HepG2 (cell line): ENCODE results near the gene LZTS2. TPM values are rescaled to one million over a fixed set of nuclear protein-coding genes. Genes with fewer than 3 reads are reported as not detected.

Experiments used
- AGO2 ChIP-seq: fragments of 200-400 bp; formaldehyde crosslinking; optimal IDR thresholded peaks from 2 replicates; pipeline ENCODE3; 2017; ENCODE audit warnings: mild to moderate bottlenecking, low read depth, low read length, moderate library complexity
- ELF1 ChIP-seq: sonication (generic); formaldehyde crosslinking; IDR thresholded peaks from 2 replicates; pipeline ENCODE4 v1.4.0; 2020; ENCODE audit warnings: missing genetic modification reagents
- HBP1 ChIP-seq: IDR thresholded peaks from 2 replicates; pipeline ENCODE4 v1.6.1; 2016; ENCODE audit warnings: low read depth, control low read depth
- KDM2A ChIP-seq: sonication (generic); formaldehyde crosslinking; IDR thresholded peaks from 2 replicates; pipeline ENCODE4 v1.4.0; 2020; ENCODE audit warnings: low read depth, missing genetic modification reagents, borderline replicate concordance
- MLX ChIP-seq: IDR thresholded peaks from 2 replicates; pipeline ENCODE4 v1.6.1; 2016
- NFIC ChIP-seq: IDR thresholded peaks from 2 replicates; pipeline ENCODE4 v1.6.1; 2012; ENCODE audit warnings: mild to moderate bottlenecking, low read length, inconsistent platforms
- PRDM10 ChIP-seq: sonication (generic); formaldehyde crosslinking; IDR thresholded peaks from 2 replicates; pipeline ENCODE4 v1.4.0; 2020; ENCODE audit warnings: low read depth, missing genetic modification reagents
- RAD51 ChIP-seq: fragments of 450-650 bp; IDR thresholded peaks from 2 replicates; pipeline ENCODE4 v1.6.1; 2016; ENCODE audit warnings: borderline replicate concordance
- TBP ChIP-seq: sonication (generic); formaldehyde crosslinking; IDR thresholded peaks from 2 replicates; pipeline ENCODE4 v1.5.0; 2020; ENCODE audit warnings: missing genetic modification reagents
- TEAD3 ChIP-seq: optimal IDR thresholded peaks from 2 replicates; pipeline ENCODE3; 2016; ENCODE audit warnings: borderline replicate concordance
- TIGD3 ChIP-seq: sonication (generic); formaldehyde crosslinking; IDR thresholded peaks from 2 replicates; pipeline ENCODE4 v1.5.1; 2020; ENCODE audit warnings: mild to moderate bottlenecking, missing genetic modification reagents, borderline replicate concordance
- ZBTB21 ChIP-seq: sonication (generic); formaldehyde crosslinking; IDR thresholded peaks from 2 replicates; pipeline ENCODE4 v1.4.0; 2020; ENCODE audit warnings: missing genetic modification reagents
- ZNF772 ChIP-seq: sonication (generic); formaldehyde crosslinking; IDR thresholded peaks from 2 replicates; pipeline ENCODE4 v1.5.0; 2020; ENCODE audit warnings: mild to moderate bottlenecking, missing genetic modification reagents
- polyA plus RNA-seq, 8 experiments: library from polyadenylated mRNA; depleted of rRNA in 3 of 8; stranded (reverse) in 7 of 8; unstranded in 1 of 8; fragments of >200 nt; fragmentation: Illumina TruSeq in 4 of 8; extraction: Trizol in 4 of 8; gene quantifications; 2 replicates each; pipeline versions ENCODE4 v1.2.1 to v1.2.3, GENCODE V29; 2011 to 2016; ENCODE audit warnings: low read depth in 4 of 8, missing spikeins in 1 of 8, mixed read lengths in 1 of 8; ENCODE audit not compliant: insufficient read depth in 1 of 8
- total RNA-seq, 5 experiments: library from RNA; depleted of rRNA; stranded (reverse); fragments of >200 nt; fragmentation: Illumina TruSeq; extraction: Trizol; gene quantifications; 2 replicates each; pipeline ENCODE4 v1.2.3, GENCODE V29; 2016; ENCODE audit warnings: low read depth in 1 of 5
- TF ChIP-seq, protein P1 (sequence below): sonication (generic); formaldehyde crosslinking; IDR thresholded peaks from 2 replicates; pipeline ENCODE4 v1.5.0; 2020; ENCODE audit warnings: mild to moderate bottlenecking, missing genetic modification reagents
- TF ChIP-seq, protein P2 (sequence below): sonication (generic); formaldehyde crosslinking; IDR thresholded peaks from 2 replicates; pipeline ENCODE4 v1.4.0; 2020; ENCODE audit warnings: missing genetic modification reagents, borderline replicate concordance

Gene LZTS2
- total and polyA plus RNA-seq, 2 of the 13 experiments (the other 11 are each of a cell fraction or from before 2014, with no cell fraction given), result 43.6 to 65.6 TPM

DNA sequence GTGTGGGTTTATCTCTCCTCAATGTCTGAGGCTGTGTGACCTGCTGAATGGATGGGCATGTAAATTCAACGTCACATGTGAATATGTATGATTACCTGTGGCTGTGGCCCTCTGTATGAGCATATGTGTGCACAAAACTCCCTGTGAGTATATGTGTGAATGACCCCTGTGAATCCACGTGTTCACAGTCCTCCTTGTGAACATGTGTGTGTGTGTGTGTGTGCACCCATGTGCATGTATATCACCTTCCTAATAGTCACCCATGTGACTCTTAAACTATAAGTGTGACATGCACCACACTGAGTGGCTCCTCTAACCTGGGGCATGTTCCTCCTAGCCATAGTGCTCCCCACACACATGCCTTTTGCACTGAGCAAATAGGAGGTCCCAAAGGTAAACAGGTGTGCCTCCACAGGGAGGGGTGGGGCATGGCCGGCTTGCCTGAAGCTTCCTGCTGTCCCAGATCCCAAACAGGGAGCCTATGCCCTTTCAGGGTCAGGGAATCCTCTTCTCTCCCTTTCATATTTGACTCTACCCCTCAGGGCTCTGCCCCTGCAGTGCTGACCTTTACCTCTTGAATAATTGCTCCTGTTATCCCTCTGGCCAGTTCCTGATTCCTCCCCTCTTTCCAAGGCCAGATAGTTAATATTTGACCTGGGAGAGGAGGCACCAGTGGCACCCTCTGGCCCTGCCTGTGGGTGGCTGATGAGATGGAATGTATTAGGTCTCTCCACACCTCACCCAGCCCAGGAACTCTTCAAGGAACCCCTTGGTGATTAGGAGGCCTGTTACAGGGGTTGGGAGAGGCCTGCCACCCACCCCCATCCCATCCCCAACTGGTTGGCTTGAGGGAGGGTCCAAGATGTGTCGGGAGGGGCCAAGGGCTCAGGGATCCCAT is 28.4 kb upstream of the LZTS2 start (continued):
- TF ChIP-seq ELF1, result peak; percentile 83
- TF ChIP-seq AGO2, result no peak
- no peak for TF ChIP-seq RAD51
- TF ChIP-seq, protein P1, sequence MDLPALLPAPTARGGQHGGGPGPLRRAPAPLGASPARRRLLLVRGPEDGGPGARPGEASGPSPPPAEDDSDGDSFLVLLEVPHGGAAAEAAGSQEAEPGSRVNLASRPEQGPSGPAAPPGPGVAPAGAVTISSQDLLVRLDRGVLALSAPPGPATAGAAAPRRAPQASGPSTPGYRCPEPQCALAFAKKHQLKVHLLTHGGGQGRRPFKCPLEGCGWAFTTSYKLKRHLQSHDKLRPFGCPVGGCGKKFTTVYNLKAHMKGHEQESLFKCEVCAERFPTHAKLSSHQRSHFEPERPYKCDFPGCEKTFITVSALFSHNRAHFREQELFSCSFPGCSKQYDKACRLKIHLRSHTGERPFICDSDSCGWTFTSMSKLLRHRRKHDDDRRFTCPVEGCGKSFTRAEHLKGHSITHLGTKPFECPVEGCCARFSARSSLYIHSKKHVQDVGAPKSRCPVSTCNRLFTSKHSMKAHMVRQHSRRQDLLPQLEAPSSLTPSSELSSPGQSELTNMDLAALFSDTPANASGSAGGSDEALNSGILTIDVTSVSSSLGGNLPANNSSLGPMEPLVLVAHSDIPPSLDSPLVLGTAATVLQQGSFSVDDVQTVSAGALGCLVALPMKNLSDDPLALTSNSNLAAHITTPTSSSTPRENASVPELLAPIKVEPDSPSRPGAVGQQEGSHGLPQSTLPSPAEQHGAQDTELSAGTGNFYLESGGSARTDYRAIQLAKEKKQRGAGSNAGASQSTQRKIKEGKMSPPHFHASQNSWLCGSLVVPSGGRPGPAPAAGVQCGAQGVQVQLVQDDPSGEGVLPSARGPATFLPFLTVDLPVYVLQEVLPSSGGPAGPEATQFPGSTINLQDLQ (CRISPR knock-in tag), result peak; percentile 67; the same call in 1 of the 2 replicates
- TF ChIP-seq NFIC, result no peak
- no peak for TF ChIP-seq TBP (CRISPR knock-in tag)
- TF ChIP-seq KDM2A (CRISPR knock-in tag), result peak; percentile 62
- TF ChIP-seq ZNF772, result peak; percentile 20; the same call in 1 of the 2 replicates
- peak; percentile 83 for TF ChIP-seq PRDM10 (CRISPR knock-in tag)
- peak; percentile 92 for TF ChIP-seq MLX (CRISPR knock-in tag)
- no peak; the same call in 1 of the 2 replicates for TF ChIP-seq HBP1 (CRISPR knock-in tag)
- TF ChIP-seq TIGD3 (CRISPR knock-in tag), result no peak
- TF ChIP-seq TEAD3, result peak; percentile 89
- peak; percentile 42; the same call in 1 of the 2 replicates for TF ChIP-seq ZBTB21 (CRISPR knock-in tag)
- TF ChIP-seq, protein P2, sequence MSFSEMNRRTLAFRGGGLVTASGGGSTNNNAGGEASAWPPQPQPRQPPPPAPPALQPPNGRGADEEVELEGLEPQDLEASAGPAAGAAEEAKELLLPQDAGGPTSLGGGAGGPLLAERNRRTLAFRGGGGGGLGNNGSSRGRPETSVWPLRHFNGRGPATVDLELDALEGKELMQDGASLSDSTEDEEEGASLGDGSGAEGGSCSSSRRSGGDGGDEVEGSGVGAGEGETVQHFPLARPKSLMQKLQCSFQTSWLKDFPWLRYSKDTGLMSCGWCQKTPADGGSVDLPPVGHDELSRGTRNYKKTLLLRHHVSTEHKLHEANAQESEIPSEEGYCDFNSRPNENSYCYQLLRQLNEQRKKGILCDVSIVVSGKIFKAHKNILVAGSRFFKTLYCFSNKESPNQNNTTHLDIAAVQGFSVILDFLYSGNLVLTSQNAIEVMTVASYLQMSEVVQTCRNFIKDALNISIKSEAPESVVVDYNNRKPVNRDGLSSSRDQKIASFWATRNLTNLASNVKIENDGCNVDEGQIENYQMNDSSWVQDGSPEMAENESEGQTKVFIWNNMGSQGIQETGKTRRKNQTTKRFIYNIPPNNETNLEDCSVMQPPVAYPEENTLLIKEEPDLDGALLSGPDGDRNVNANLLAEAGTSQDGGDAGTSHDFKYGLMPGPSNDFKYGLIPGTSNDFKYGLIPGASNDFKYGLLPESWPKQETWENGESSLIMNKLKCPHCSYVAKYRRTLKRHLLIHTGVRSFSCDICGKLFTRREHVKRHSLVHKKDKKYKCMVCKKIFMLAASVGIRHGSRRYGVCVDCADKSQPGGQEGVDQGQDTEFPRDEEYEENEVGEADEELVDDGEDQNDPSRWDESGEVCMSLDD (CRISPR knock-in tag), result peak; percentile 81; the same call in 1 of the 2 replicates
